ENCODE data around the gene GLE1. TPM values are rescaled to one million over a fixed set of nuclear protein-coding genes. Genes with fewer than 3 reads are reported as not detected.
A peak's percentile ranks its signal among the peaks of the same experiment; 100 is the strongest.

Gene GLE1, protein sequence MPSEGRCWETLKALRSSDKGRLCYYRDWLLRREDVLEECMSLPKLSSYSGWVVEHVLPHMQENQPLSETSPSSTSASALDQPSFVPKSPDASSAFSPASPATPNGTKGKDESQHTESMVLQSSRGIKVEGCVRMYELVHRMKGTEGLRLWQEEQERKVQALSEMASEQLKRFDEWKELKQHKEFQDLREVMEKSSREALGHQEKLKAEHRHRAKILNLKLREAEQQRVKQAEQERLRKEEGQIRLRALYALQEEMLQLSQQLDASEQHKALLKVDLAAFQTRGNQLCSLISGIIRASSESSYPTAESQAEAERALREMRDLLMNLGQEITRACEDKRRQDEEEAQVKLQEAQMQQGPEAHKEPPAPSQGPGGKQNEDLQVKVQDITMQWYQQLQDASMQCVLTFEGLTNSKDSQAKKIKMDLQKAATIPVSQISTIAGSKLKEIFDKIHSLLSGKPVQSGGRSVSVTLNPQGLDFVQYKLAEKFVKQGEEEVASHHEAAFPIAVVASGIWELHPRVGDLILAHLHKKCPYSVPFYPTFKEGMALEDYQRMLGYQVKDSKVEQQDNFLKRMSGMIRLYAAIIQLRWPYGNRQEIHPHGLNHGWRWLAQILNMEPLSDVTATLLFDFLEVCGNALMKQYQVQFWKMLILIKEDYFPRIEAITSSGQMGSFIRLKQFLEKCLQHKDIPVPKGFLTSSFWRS
- total RNA-seq = 10 to 100 TPM in 1 of 2 donors, 1 to 10 TPM in 1; 8.3 to 11.5 TPM

GRCh38 chr9:128504485-128505413 lies at the start of gene GLE1:
Gene GLE1, plus strand, starts transcription at chr9:128504719. Its CDS starts 87 bp downstream, at chr9:128504806.
- peaks cover 0 to 5% of the 10 kb centered on the region in 2 donors for H3K36me3 ChIP-seq (replicated peaks in 1 of 2; ENCODE audit: insufficient read depth in 1 of 2, low read depth in 2 of 2)
- 0% methylated on average over 45 to 64 of the region's 64 CpGs for WGBS, 2 donors
- H3K27me3 ChIP-seq = no peaks in the 10 kb centered on the region
- peaks cover 22% of the 10 kb centered on the region for H3K4me1 ChIP-seq
- DNase-seq (peak; percentile 94 to 97 (median 96)), ATAC-seq (peak; percentile 99)
- H3K9me3 ChIP-seq = no peaks in the 10 kb centered on the region
- peak within 1 kb of the TSS; percentile 72 to 75 for H3K4me3 ChIP-seq
- intact Hi-C loops (cut with DNase I) = no loop called here
- TF ChIP-seq POLR2A (IDR thresholded peaks at IDR 0.05) = peak; percentile 42 to 82 (median 77)
- peak in 2 of 7 experiments; percentile 8 to 11 for TF ChIP-seq CTCF (IDR thresholded peaks at IDR 0.05)
- H3K27ac ChIP-seq = peak within 1 kb of the TSS; percentile 67 to 94 (median 93)

DNA sequence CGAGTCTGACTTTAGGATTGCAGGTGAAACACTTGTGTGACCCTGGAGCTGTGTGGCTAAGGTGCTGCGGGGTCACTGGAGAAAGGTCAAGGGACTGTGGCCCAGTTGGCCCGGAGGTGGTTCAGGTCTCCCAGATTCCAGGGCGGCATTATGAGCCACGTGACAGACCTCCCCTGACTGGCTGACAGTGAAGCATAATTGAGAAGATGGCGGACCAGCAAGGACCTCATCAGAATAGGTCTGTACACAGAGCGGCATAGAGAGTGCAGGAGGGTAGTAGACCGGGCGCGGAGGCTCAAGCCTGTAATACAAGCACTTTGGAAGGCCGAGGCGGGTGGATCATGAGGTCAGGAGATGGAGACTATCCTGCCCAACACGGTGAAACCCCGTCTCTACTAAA lies 49.5 kb upstream of the GLE1 start:
- Histone ChIP-seq H3K4me1 (peaks cover 12% of the 10 kb centered on the region), H3K36me3 (replicated peaks in 1 of 2; ENCODE audit: insufficient read depth in 1 of 2, low read depth in 2 of 2) (no peaks in the 10 kb centered on the region), H3K27me3 (no peaks in the 10 kb centered on the region), H3K9me3 (no peaks in the 10 kb centered on the region), H3K27ac (peak overlapping the region in 1 of 4 donors; percentile 41), H3K4me3 (no peak overlapping the region)
- DNase-seq (peak in 2 of 4 donors; percentile 3 to 18), ATAC-seq (no peak)
- intact Hi-C loops (cut with DNase I) = no loop called here
- no peak for TF ChIP-seq POLR2A (IDR thresholded peaks at IDR 0.05)
- no peak for TF ChIP-seq CTCF (IDR thresholded peaks at IDR 0.05)
- WGBS, 2 donors = 73 to 77% methylated on average over 14 of the region's 14 CpGs

GRCh38 chr9:128455849-128456612 lies 48.5 kb upstream of the GLE1 start, which contains the start of gene ODF2:
Gene ODF2, plus strand, starts transcription at chr9:128456006. Its CDS starts 86 bp downstream, at chr9:128456092.
- intact Hi-C loops (cut with DNase I) = no loop called here
- 0% methylated on average over 21 to 62 of the region's 82 CpGs for WGBS, 2 donors
- H3K27me3 ChIP-seq = no peaks in the 10 kb centered on the region
- TF ChIP-seq CTCF (IDR thresholded peaks at IDR 0.05) (no peak), POLR2A (IDR thresholded peaks at IDR 0.05) (peak; percentile 41 to 71 (median 66))
- peaks cover 0 to 2% of the 10 kb centered on the region in 2 donors for H3K36me3 ChIP-seq (replicated peaks in 1 of 2; ENCODE audit: insufficient read depth in 1 of 2, low read depth in 2 of 2)
- peaks cover 12% of the 10 kb centered on the region for H3K4me1 ChIP-seq
- ATAC-seq (peak; percentile 98), DNase-seq (peak; percentile 98 to 99 (median 98))
- H3K9me3 ChIP-seq = no peaks in the 10 kb centered on the region
- H3K4me3 ChIP-seq = peak within 1 kb of the TSS; percentile 65 to 73
- peak within 1 kb of the TSS; percentile 39 to 89 (median 70) for H3K27ac ChIP-seq

DNA sequence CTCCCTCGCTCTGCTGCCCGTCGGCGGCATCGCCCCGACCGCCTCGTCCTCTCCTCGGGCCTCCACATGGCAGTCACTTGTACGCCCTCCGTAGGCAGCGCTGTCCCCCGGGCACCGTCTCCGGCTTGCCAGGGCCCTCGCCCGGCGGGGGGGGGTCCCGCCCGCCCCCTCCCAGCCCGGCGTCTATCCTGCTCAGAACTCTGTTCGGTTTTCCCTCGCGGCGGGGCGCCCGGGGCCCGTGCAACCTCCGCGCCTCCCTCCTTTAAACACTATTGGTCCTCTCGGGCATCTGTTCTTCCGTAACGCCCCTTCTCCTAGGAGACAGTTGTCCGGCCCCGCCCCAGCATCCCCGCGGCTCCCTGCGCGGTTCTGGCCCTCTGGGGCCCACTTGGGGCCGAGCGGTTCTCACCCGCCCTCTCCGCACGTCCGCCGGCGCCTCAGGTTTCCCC lies 47.9 kb upstream of the GLE1 start:
- Histone ChIP-seq H3K9me3 (no peaks in the 10 kb centered on the region), H3K27ac (peak overlapping the region; percentile 39 to 89 (median 70)), H3K4me3 (peak overlapping the region; percentile 65 to 73), H3K36me3 (replicated peaks in 1 of 2; ENCODE audit: insufficient read depth in 1 of 2, low read depth in 2 of 2) (peaks cover 0 to 2% of the 10 kb centered on the region in 2 donors), H3K27me3 (no peaks in the 10 kb centered on the region), H3K4me1 (peaks cover 12% of the 10 kb centered on the region)
- intact Hi-C loops (cut with DNase I) = no loop called here
- 0 to 1% methylated on average over 3 to 47 of the region's 48 CpGs for WGBS, 2 donors
- TF ChIP-seq POLR2A (IDR thresholded peaks at IDR 0.05) (no peak), CTCF (IDR thresholded peaks at IDR 0.05) (no peak)
- ATAC-seq (peak; percentile 58), DNase-seq (peak; percentile 60 to 67 (median 60))
